H1 (cell line): ENCODE results near the gene SCN2B. TPM values are rescaled to one million over a fixed set of nuclear protein-coding genes. Genes with fewer than 3 reads are reported as not detected.

ENCODE experiments used
- CTCF ChIA-PET: fragments of 300-600 bp; sonication (Branson Sonifier 250); formaldehyde crosslinking; loops from one replicate; lab custom pipeline; 2021; ENCODE audit not compliant: partially characterized antibody; lab: Charles Lee
- POLR2A ChIA-PET: fragments of 300-600 bp; sonication (Branson Sonifier 250); formaldehyde crosslinking; loops from one replicate; lab custom pipeline; 2021; ENCODE audit warnings: inconsistent platforms; ENCODE audit not compliant: partially characterized antibody; lab: Charles Lee
- DNase-seq, 2 experiments: peaks; one replicate each; pipeline versions ENCODE4 v3.0.0 to v3.0.0-alpha.2; 2010 to 2022; ENCODE audit warnings: low spot score in 2 of 2, low read depth in 1 of 2, mixed read lengths in 1 of 2
- FAIRE-seq: peaks from 2 replicates; lab custom pipeline; 2011; peaks lifted over from hg19 to GRCh38; lab: Jason Lieb, UNC
- H2AFZ ChIP-seq: 2 replicates; pipeline ENCODE4 v1.8.1; 2012; ENCODE audit warnings: low read length, inconsistent platforms
- H2AK5ac ChIP-seq: 2 replicates; pipeline ENCODE4 v1.6.1; 2013; ENCODE audit warnings: low read depth, low read length
- H2BK120ac ChIP-seq: replicated peaks from 2 replicates; pipeline ENCODE3; 2013; ENCODE audit warnings: low read depth, low read length, inconsistent platforms
- H2BK12ac ChIP-seq: 2 replicates; pipeline ENCODE4 v1.6.1; 2013; ENCODE audit warnings: low read depth, low read length
- H2BK15ac ChIP-seq: 2 replicates; pipeline ENCODE4 v1.6.1; 2013; ENCODE audit warnings: low read length
- H2BK20ac ChIP-seq: 2 replicates; pipeline ENCODE4 v1.6.1; 2013; ENCODE audit warnings: low read length
- H2BK5ac ChIP-seq: 2 replicates; pipeline ENCODE4 v1.6.1; 2013; ENCODE audit warnings: low read depth, low read length
- H3K14ac ChIP-seq: 2 replicates; pipeline ENCODE4 v1.6.1; 2013; ENCODE audit warnings: inconsistent platforms; ENCODE audit not compliant: insufficient read length
- H3K18ac ChIP-seq: 2 replicates; pipeline ENCODE4 v1.6.1; 2013; ENCODE audit warnings: low read length; ENCODE audit errors: extremely low read depth
- H3K23ac ChIP-seq: 2 replicates; pipeline ENCODE4 v1.6.1; 2013; ENCODE audit warnings: inconsistent platforms; ENCODE audit not compliant: insufficient read length
- H3K23me2 ChIP-seq: 2 replicates; pipeline ENCODE4 v1.6.1; 2013; ENCODE audit warnings: low read depth, low read length
- H3K27ac ChIP-seq: 2 replicates; pipeline ENCODE4 v1.6.1; 2011; ENCODE audit warnings: low read depth, low read length, inconsistent platforms
- H3K27me3 ChIP-seq, 4 experiments: replicated peaks in 1 of 4; 1 replicate in 1 of 4; 2 replicates in 3 of 4; pipeline versions ENCODE4 v1.6.1 to v1.8.1; 2011 to 2013; ENCODE audit warnings: low read length in 3 of 4, mild to moderate bottlenecking in 3 of 4, inconsistent platforms in 2 of 4, mixed read lengths in 2 of 4, moderate library complexity in 1 of 4; ENCODE audit not compliant: control insufficient read depth in 3 of 4, insufficient read depth in 3 of 4; ENCODE audit errors: extremely low read depth in 1 of 4
- H3K36me3 ChIP-seq, 4 experiments: 2 replicates each; pipeline versions ENCODE4 v1.6.1 to v1.8.1; 2011 to 2013; ENCODE audit warnings: mild to moderate bottlenecking in 4 of 4, low read length in 3 of 4, moderate library complexity in 2 of 4, control low read depth in 1 of 4, inconsistent platforms in 1 of 4; ENCODE audit not compliant: insufficient read depth in 4 of 4, control insufficient read depth in 2 of 4
- H3K4ac ChIP-seq: replicated peaks from 2 replicates; pipeline ENCODE3; 2013; ENCODE audit warnings: low read length, low read depth, mixed read lengths, inconsistent platforms; ENCODE audit not compliant: insufficient read length
- H3K4me1 ChIP-seq, 4 experiments: replicated peaks in 1 of 4; 1 replicate in 1 of 4; 2 replicates in 3 of 4; pipeline versions ENCODE4 v1.6.1 to v1.8.1; 2011 to 2013; ENCODE audit warnings: low read length in 3 of 4, inconsistent platforms in 2 of 4, mixed read lengths in 1 of 4; ENCODE audit not compliant: insufficient read depth in 4 of 4, control insufficient read depth in 3 of 4
- H3K4me2 ChIP-seq, 2 experiments: 2 replicates each; pipeline versions ENCODE4 v1.6.1 to v1.8.1; 2011 to 2013; ENCODE audit warnings: low read depth in 2 of 2, low read length in 2 of 2, control low read depth in 1 of 2, inconsistent platforms in 1 of 2, mild to moderate bottlenecking in 1 of 2; ENCODE audit not compliant: insufficient read depth in 1 of 2
- H3K4me3 ChIP-seq, 4 experiments: fragments of 200-600, 300-600 bp in 1 of 4; sonication (generic), shearing (Covaris generic), sonication (Bioruptor Twin) in 1 of 4; 2 replicates each; pipeline versions ENCODE4 v1.5.1 to v1.8.1; 2011 to 2016; ENCODE audit warnings: low read length in 4 of 4, low read depth in 3 of 4, control low read depth in 2 of 4, inconsistent platforms in 2 of 4, mild to moderate bottlenecking in 2 of 4, mixed read lengths in 1 of 4, moderate library complexity in 1 of 4; ENCODE audit not compliant: insufficient read depth in 2 of 4; ENCODE audit errors: extremely low read depth in 1 of 4
- H3K56ac ChIP-seq: replicated peaks from 2 replicates; pipeline ENCODE3; 2013; ENCODE audit warnings: low read depth, mild to moderate bottlenecking, mixed read lengths, low read length, inconsistent platforms; ENCODE audit not compliant: insufficient read length
- H3K79me1 ChIP-seq: 2 replicates; pipeline ENCODE4 v1.6.1; 2013; ENCODE audit warnings: low read depth, low read length, control low read depth
- H3K79me2 ChIP-seq, 2 experiments: 2 replicates each; pipeline versions ENCODE4 v1.6.1 to v1.8.1; 2012 to 2013; ENCODE audit warnings: low read length in 2 of 2, mild to moderate bottlenecking in 2 of 2, inconsistent platforms in 1 of 2; ENCODE audit not compliant: insufficient read depth in 2 of 2, control insufficient read depth in 1 of 2
- H3K9ac ChIP-seq, 4 experiments: replicated peaks in 1 of 4; 1 replicate in 1 of 4; 2 replicates in 3 of 4; pipeline versions ENCODE4 v1.6.1 to v1.8.1; 2011 to 2013; ENCODE audit warnings: low read depth in 3 of 4, low read length in 3 of 4, control low read depth in 2 of 4, mild to moderate bottlenecking in 2 of 4, moderate library complexity in 2 of 4, inconsistent platforms in 1 of 4; ENCODE audit errors: extremely low read depth in 1 of 4
- H3K9me3 ChIP-seq, 2 experiments: 2 replicates each; pipeline versions ENCODE4 v1.6.1 to v1.8.1; 2012 to 2013; ENCODE audit warnings: mild to moderate bottlenecking in 2 of 2, moderate library complexity in 2 of 2, control low read depth in 1 of 2, inconsistent platforms in 1 of 2, low read depth in 1 of 2, low read length in 1 of 2, mixed read lengths in 1 of 2; ENCODE audit not compliant: insufficient read depth in 2 of 2
- H4K20me1 ChIP-seq, 2 experiments: replicated peaks in 1 of 2; 2 replicates each; pipeline versions ENCODE3 to v1.8.1; 2011 to 2013; ENCODE audit warnings: inconsistent platforms in 2 of 2, low read length in 2 of 2, mild to moderate bottlenecking in 1 of 2; ENCODE audit not compliant: insufficient read depth in 2 of 2, control insufficient read depth in 1 of 2
- H4K5ac ChIP-seq: 2 replicates; pipeline ENCODE4 v1.6.1; 2013; ENCODE audit warnings: low read length, low read depth, mixed read lengths, inconsistent platforms; ENCODE audit not compliant: insufficient read length
- H4K8ac ChIP-seq: 2 replicates; pipeline ENCODE4 v1.8.0; 2013; ENCODE audit warnings: mild to moderate bottlenecking, moderate library complexity, low read length, inconsistent platforms; ENCODE audit not compliant: insufficient read depth; ENCODE audit errors: extremely low read depth
- H4K91ac ChIP-seq: replicated peaks from 2 replicates; pipeline ENCODE3; 2013; ENCODE audit warnings: low read length, mixed read lengths, inconsistent platforms; ENCODE audit not compliant: insufficient read length
- CEBPB ChIP-seq: IDR thresholded peaks from 2 replicates; pipeline ENCODE4 v1.6.1; 2012; ENCODE audit warnings: low read depth, low read length
- E2F6 ChIP-seq: IDR thresholded peaks from 2 replicates; pipeline ENCODE4 v1.6.1; 2012; ENCODE audit warnings: inconsistent platforms
- KDM1A ChIP-seq: fragments of 200-600, 300-600 bp; sonication (generic); IDR thresholded peaks from 2 replicates; pipeline ENCODE4 v1.7.1; 2016; ENCODE audit warnings: mild to moderate bottlenecking, low read length, borderline replicate concordance
- MAX ChIP-seq: IDR thresholded peaks from 2 replicates; pipeline ENCODE4 v1.6.1; 2012; ENCODE audit warnings: inconsistent platforms
- SAP30 ChIP-seq: fragments of 300-600 bp; sonication (generic); IDR thresholded peaks from 2 replicates; pipeline ENCODE4 v1.7.1; 2012; ENCODE audit warnings: low read length, moderate library complexity, mild to moderate bottlenecking, inconsistent platforms; ENCODE audit not compliant: insufficient read depth, insufficient replicate concordance
- SIN3A ChIP-seq, 2 experiments: IDR thresholded peaks in 1 of 2; conservative IDR thresholded peaks in 1 of 2; 2 replicates each; pipeline ENCODE4 v1.6.1; 2011 to 2012; ENCODE audit warnings: low read length in 2 of 2, improper control_type of control experiment in 1 of 2, low read depth in 1 of 2, mild to moderate bottlenecking in 1 of 2
- WGBS, 2 experiments: shearing (Covaris generic) in 1 of 2; methylation state at CpG; one replicate each; pipeline versions ENCODE4 v1.1.6 to v1.1.7; 2013 to 2015; ENCODE audit warnings: low lambda C conversion rate in 2 of 2, mixed read lengths in 2 of 2, inconsistent platforms in 1 of 2, low coverage in 1 of 2, missing lambda C conversion rate in 1 of 2; ENCODE audit not compliant: insufficient replicate concordance in 2 of 2, insufficient coverage in 1 of 2, insufficient read length in 1 of 2; ENCODE audit errors: extremely low coverage in 1 of 2, missing lambda C conversion rate in 1 of 2; 5-methylcytosine and 5-hydroxymethylcytosine counted together
- polyA plus RNA-seq, 7 experiments: library from polyadenylated mRNA; depleted of rRNA in 3 of 7; stranded (reverse) in 5 of 7; unstranded in 2 of 7; fragments of >200 nt in 5 of 7; fragments of 200-250 nt in 2 of 7; gene quantifications; 1 replicate in 5 of 7; 2 replicates in 1 of 7; 4 replicates in 1 of 7; pipeline versions ENCODE4 v1.2.1 to v1.2.3, GENCODE V29; 2011 to 2013; ENCODE audit warnings: missing spikeins in 2 of 7, mixed read lengths in 2 of 7
- total RNA-seq: library from RNA; stranded (reverse); fragmentation: NEBNext Ultra II Directional; extraction: Animal tissue kit (Norgen Biotek cat#: 25700); gene quantifications from 2 replicates; pipeline ENCODE4 v1.2.1, GENCODE V29; 2021

SCN2B gene
- total and polyA plus RNA-seq, 2 of the 8 experiments (the other 6 are each of a cell fraction or from before 2014, with no cell fraction given): 0.14 to 0.24 TPM

DNA sequence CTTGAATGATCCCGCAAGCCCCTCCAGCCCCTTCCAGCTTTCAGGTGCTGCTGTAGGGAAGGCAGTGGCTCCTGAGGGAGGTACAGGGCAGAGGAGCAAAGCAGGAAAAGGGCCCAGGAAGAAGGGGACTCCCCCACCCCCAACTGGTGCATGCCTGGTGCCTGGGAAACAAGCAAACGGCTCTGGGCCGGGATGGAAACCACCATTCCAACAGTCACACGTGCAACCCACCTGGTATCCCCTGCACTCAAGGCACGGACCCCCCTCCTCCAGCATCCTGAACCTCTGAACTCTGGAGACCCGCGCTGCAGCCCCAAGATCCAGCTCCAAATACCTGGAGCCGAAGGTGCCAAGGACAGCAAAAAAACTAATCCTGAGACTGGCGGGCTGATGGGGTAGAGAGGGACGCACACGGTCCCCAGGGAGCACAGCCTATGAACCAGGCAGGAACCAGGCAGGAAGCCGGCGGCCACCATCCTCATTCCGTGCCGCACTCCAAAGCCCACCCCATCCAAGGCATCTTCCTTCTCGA is 24.4 kb downstream of the SCN2B start:
- no peaks in the 10 kb centered on the region for H3K36me3 ChIP-seq
- H2BK5ac ChIP-seq: peak overlapping the region; percentile 45; the same call in 1 of the 2 replicates
- H2AFZ ChIP-seq: peak overlapping the region; percentile 37; the same call in 1 of the 2 replicates
- H3K27me3 ChIP-seq: peaks cover 29 to 69% (median 66%) of the 10 kb centered on the region in 4 experiments
- H3K18ac ChIP-seq: peak overlapping the region; percentile 40; the same call in 1 of the 2 replicates
- H3K14ac ChIP-seq: no peak overlapping the region
- TF ChIP-seq MAX (peak; percentile 64), SIN3A (conservative IDR thresholded peaks at IDR 0.05 in 1 of 2, IDR thresholded peaks at IDR 0.05 in 1 of 2; ENCODE audit: low read depth in 1 of 2, low read length in 2 of 2) (0 out of 4 replicates have a peak, but pooled peaks of 1 of the 2 experiments have one; percentile 47), E2F6 (peak; percentile 45; the same call in 1 of the 2 replicates), KDM1A (no peak), SAP30 (peak; percentile 48), CEBPB (no peak)
- ChIA-PET CTCF (interaction anchor here (1.9 to 12.7 kb wide), 2 partner anchors 9 to 19 kb away, joined by 10 to 245 read pairs; no protein-coding TSS in a partner anchor), POLR2A (interaction anchor here (1.0 to 1.7 kb wide), 3 partner anchors 18 to 28 kb away, joined by 3 to 12 read pairs (median 4); no protein-coding TSS in a partner anchor)
- no peak overlapping the region for H2AK5ac ChIP-seq
- H4K8ac ChIP-seq: no peak overlapping the region
- H3K79me2 ChIP-seq: no peaks in the 10 kb centered on the region
- no peak overlapping the region for H3K27ac ChIP-seq
- H4K5ac ChIP-seq: no peak overlapping the region
- H2BK12ac ChIP-seq: peak overlapping the region; percentile 94; the same call in 1 of the 2 replicates
- H3K4me1 ChIP-seq: peaks cover 4 to 61% (median 42%) of the 10 kb centered on the region in 4 experiments
- H2BK20ac ChIP-seq: no peak overlapping the region
- 2% methylated on average over 16 of the region's 16 CpGs; no CpG with 5 or more reads in 1 of the 2 experiments for WGBS, 2 experiments
- peak overlapping the region; percentile 68 to 96 (median 77) for H3K4me3 ChIP-seq
- no peak overlapping the region for H4K91ac ChIP-seq
- no peaks in the 10 kb centered on the region for H3K9me3 ChIP-seq
- H4K20me1 ChIP-seq: no peaks in the 10 kb centered on the region
- FAIRE-seq (no peak), DNase-seq (no peak)
- H2BK15ac ChIP-seq: no peak overlapping the region
- H3K56ac ChIP-seq: no peak overlapping the region
- peaks cover 27% of the 10 kb centered on the region for H3K23me2 ChIP-seq
- no peak overlapping the region for H2BK120ac ChIP-seq
- H3K9ac ChIP-seq: no peak overlapping the region; a peak in 1 of 7 replicates
- no peak overlapping the region for H3K4ac ChIP-seq
- H3K23ac ChIP-seq: no peak overlapping the region
- H3K79me1 ChIP-seq: no peaks in the 10 kb centered on the region
- peak overlapping the region; percentile 91 to 98 for H3K4me2 ChIP-seq
